Activated CD4-positive, alpha-beta T cell treated with anti-CD3 and anti-CD28 coated beads, Interleukin-2, amount 50 U/mL, for 16 hours (primary cell): ENCODE data around the gene PCYT1B.

Experiments
- DNase-seq: peaks from one replicate; pipeline ENCODE4 v3.0.0-alpha.2; 2020

Gene PCYT1B

GRCh38 chrX:24515447-24515846 lies 131.7 kb downstream of the PCYT1B start:
- no peak for DNase-seq

GRCh38 chrX:24513416-24513815 lies 133.7 kb downstream of the PCYT1B start:
- DNase-seq, result peak; percentile 84

- peak; percentile 21 for DNase-seq
Observed at GRCh38 chrX:24508375-24508774, 138.8 kb downstream of the PCYT1B start.
